Measurements from ENCODE around the gene TNN. TPM values are rescaled to one million over a fixed set of nuclear protein-coding genes. Genes with fewer than 3 reads are reported as not detected.

Gene TNN
- polyA plus RNA-seq, 1 donor from 2014 or later = not detected

- no peak overlapping the region for H2AFZ ChIP-seq (ENCODE audit: low read depth, low read length)
- H3K79me2 ChIP-seq (replicated peaks; ENCODE audit: insufficient read depth, low read length) = no peaks in the 10 kb centered on the region
- TF ChIP-seq SMC3 (conservative IDR thresholded peaks at IDR 0.05; ENCODE audit: poor library complexity) = no peak
- TF ChIP-seq POLR2AphosphoS5 (IDR thresholded peaks at IDR 0.05) = no peak
- TF ChIP-seq TAF1 (IDR thresholded peaks at IDR 0.05; ENCODE audit: low read depth) = no peak
- TF ChIP-seq RAD21 (conservative IDR thresholded peaks at IDR 0.05) = no peak
- TF ChIP-seq, protein P1, sequence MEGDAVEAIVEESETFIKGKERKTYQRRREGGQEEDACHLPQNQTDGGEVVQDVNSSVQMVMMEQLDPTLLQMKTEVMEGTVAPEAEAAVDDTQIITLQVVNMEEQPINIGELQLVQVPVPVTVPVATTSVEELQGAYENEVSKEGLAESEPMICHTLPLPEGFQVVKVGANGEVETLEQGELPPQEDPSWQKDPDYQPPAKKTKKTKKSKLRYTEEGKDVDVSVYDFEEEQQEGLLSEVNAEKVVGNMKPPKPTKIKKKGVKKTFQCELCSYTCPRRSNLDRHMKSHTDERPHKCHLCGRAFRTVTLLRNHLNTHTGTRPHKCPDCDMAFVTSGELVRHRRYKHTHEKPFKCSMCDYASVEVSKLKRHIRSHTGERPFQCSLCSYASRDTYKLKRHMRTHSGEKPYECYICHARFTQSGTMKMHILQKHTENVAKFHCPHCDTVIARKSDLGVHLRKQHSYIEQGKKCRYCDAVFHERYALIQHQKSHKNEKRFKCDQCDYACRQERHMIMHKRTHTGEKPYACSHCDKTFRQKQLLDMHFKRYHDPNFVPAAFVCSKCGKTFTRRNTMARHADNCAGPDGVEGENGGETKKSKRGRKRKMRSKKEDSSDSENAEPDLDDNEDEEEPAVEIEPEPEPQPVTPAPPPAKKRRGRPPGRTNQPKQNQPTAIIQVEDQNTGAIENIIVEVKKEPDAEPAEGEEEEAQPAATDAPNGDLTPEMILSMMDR (IDR thresholded peaks at IDR 0.05; ENCODE audit: poor library complexity, severe bottlenecking) = no peak
- TF ChIP-seq EZH2 (IDR thresholded peaks at IDR 0.05; ENCODE audit: borderline replicate concordance, insufficient read depth, low read length, poor library complexity, severe bottlenecking) = no peak
- no peak for TF ChIP-seq REST (IDR thresholded peaks at IDR 0.05; ENCODE audit: borderline replicate concordance)
- no peak for TF ChIP-seq EP300 (conservative IDR thresholded peaks at IDR 0.05; ENCODE audit: poor library complexity, severe bottlenecking)
- TF ChIP-seq MXI1 (conservative IDR thresholded peaks at IDR 0.05; ENCODE audit: poor library complexity, severe bottlenecking) = no peak
- no peak overlapping the region for H3K4me3 ChIP-seq (ENCODE audit: low read length)
- H3K27ac ChIP-seq (ENCODE audit: low read length) = no peak overlapping the region
- H3K9me2 ChIP-seq (ENCODE audit: insufficient read depth, low read length) = no peaks in the 10 kb centered on the region
- no peak overlapping the region for H3K9ac ChIP-seq (ENCODE audit: low read length)
- no peaks in the 10 kb centered on the region for H4K20me1 ChIP-seq (ENCODE audit: insufficient read depth)
- H3K36me3 ChIP-seq (ENCODE audit: insufficient read depth, low read length) = no peaks in the 10 kb centered on the region
- no peaks in the 10 kb centered on the region for H3F3A ChIP-seq (ENCODE audit: insufficient read depth, low read length, poor library complexity, severe bottlenecking)
- H3K4me2 ChIP-seq (ENCODE audit: low read length) = no peak overlapping the region
- no peaks in the 10 kb centered on the region for H3K9me3 ChIP-seq (ENCODE audit: low read length)
- no peaks in the 10 kb centered on the region for H3K27me3 ChIP-seq (ENCODE audit: insufficient read depth, low read depth, low read length)
These were observed 101.1 kb downstream of the TNN start for GRCh38 chr1:175168782-175169181.

- TF ChIP-seq EP300 (conservative IDR thresholded peaks at IDR 0.05; ENCODE audit: poor library complexity, severe bottlenecking) = no peak
- no peak for TF ChIP-seq POLR2AphosphoS5 (IDR thresholded peaks at IDR 0.05)
- TF ChIP-seq TAF1 (IDR thresholded peaks at IDR 0.05; ENCODE audit: low read depth) = no peak
- TF ChIP-seq, protein P1 (IDR thresholded peaks at IDR 0.05; ENCODE audit: poor library complexity, severe bottlenecking) = no peak
- TF ChIP-seq MXI1 (conservative IDR thresholded peaks at IDR 0.05; ENCODE audit: poor library complexity, severe bottlenecking) = no peak
- TF ChIP-seq RAD21 (conservative IDR thresholded peaks at IDR 0.05) = no peak
- TF ChIP-seq REST (IDR thresholded peaks at IDR 0.05; ENCODE audit: borderline replicate concordance) = no peak
- TF ChIP-seq EZH2 (IDR thresholded peaks at IDR 0.05; ENCODE audit: borderline replicate concordance, insufficient read depth, low read length, poor library complexity, severe bottlenecking) = no peak
- no peak for TF ChIP-seq SMC3 (conservative IDR thresholded peaks at IDR 0.05; ENCODE audit: poor library complexity)
- Histone ChIP-seq H3K4me2 (ENCODE audit: low read length) (no peak overlapping the region), H3K36me3 (ENCODE audit: insufficient read depth, low read length) (no peaks in the 10 kb centered on the region), H3K27me3 (ENCODE audit: insufficient read depth, low read depth, low read length) (no peaks in the 10 kb centered on the region), H3K9me3 (ENCODE audit: low read length) (no peaks in the 10 kb centered on the region), H4K20me1 (ENCODE audit: insufficient read depth) (no peaks in the 10 kb centered on the region), H2AFZ (ENCODE audit: low read depth, low read length) (no peak overlapping the region), H3K4me3 (ENCODE audit: low read length) (no peak overlapping the region), H3F3A (ENCODE audit: insufficient read depth, low read length, poor library complexity, severe bottlenecking) (no peaks in the 10 kb centered on the region), H3K27ac (ENCODE audit: low read length) (no peak overlapping the region), H3K9me2 (ENCODE audit: insufficient read depth, low read length) (no peaks in the 10 kb centered on the region), H3K79me2 (replicated peaks; ENCODE audit: insufficient read depth, low read length) (no peaks in the 10 kb centered on the region), H3K9ac (ENCODE audit: low read length) (no peak overlapping the region)
These were observed 101.8 kb downstream of the TNN start for GRCh38 chr1:175169286-175170018.
